B cell (primary cell): ENCODE results near the gene WDR70. TPM values are rescaled to one million over a fixed set of nuclear protein-coding genes. Genes with fewer than 3 reads are reported as not detected.

Experiments used
- ATAC-seq: fragments of 200-7000 bp; cut with Tn5 transposase; one replicate; pipeline ENCODE4 v1.10.0; 2021; ENCODE audit warnings: low read depth, mild to moderate bottlenecking, moderate number of reproducible peaks, moderate library complexity
- CTCF ChIA-PET: fragments of 350-600 bp; sonication (Branson Sonifier 250); formaldehyde crosslinking; loops from one replicate; lab custom pipeline; 2021; ENCODE audit warnings: antibody characterized with exemption, inconsistent platforms; lab: Charles Lee
- POLR2A ChIA-PET: fragments of 350-600 bp; sonication (Branson Sonifier 250); formaldehyde crosslinking; loops from one replicate; lab custom pipeline; 2021; ENCODE audit warnings: antibody characterized with exemption; lab: Charles Lee
- DNase-seq: peaks from one replicate; pipeline ENCODE4 v3.0.0; 2013
- H2AFZ ChIP-seq: 2 replicates; pipeline ENCODE4 v1.6.1; 2012; ENCODE audit warnings: mild to moderate bottlenecking, low read depth, low read length; ENCODE audit not compliant: insufficient read depth, poor library complexity, severe bottlenecking
- H3K27ac ChIP-seq, 2 donors: 1 replicate in 1 of 2; 2 replicates in 1 of 2; pipeline ENCODE4 v1.5.1; 2012 to 2013; ENCODE audit warnings: low read length in 2 of 2, mild to moderate bottlenecking in 2 of 2, moderate library complexity in 1 of 2
- H3K27me3 ChIP-seq, 4 experiments: fragments of 200-600 bp in 1 of 4; sonication (generic) in 1 of 4; replicated peaks in 1 of 4; 1 replicate in 2 of 4; 2 replicates in 2 of 4; pipeline versions ENCODE4 v1.6.1 to v1.7.0; 2013 to 2016; ENCODE audit warnings: low read length in 3 of 4, mild to moderate bottlenecking in 2 of 4, mixed read lengths in 1 of 4, moderate library complexity in 1 of 4; ENCODE audit not compliant: insufficient read depth in 4 of 4, control insufficient read depth in 3 of 4; ENCODE audit errors: control extremely low read depth in 1 of 4
- H3K36me3 ChIP-seq, 2 experiments: replicated peaks in 1 of 2; 1 replicate in 1 of 2; 2 replicates in 1 of 2; pipeline versions ENCODE4 v1.6.1 to v1.7.1; 2013; ENCODE audit warnings: low read length in 1 of 2; ENCODE audit not compliant: insufficient read depth in 2 of 2, control insufficient read depth in 1 of 2; ENCODE audit errors: control extremely low read depth in 1 of 2, extremely low read depth in 1 of 2
- H3K4me1 ChIP-seq, 2 donors: fragments of 200-600 bp in 1 of 2; sonication (generic) in 1 of 2; 1 replicate in 1 of 2; 2 replicates in 1 of 2; pipeline versions ENCODE4 v1.5.1 to v1.6.1; 2013 to 2017; ENCODE audit warnings: low read length in 2 of 2; ENCODE audit not compliant: control insufficient read depth in 2 of 2, insufficient read depth in 2 of 2
- H3K4me2 ChIP-seq: replicated peaks from 2 replicates; pipeline ENCODE3; 2012; ENCODE audit warnings: mild to moderate bottlenecking, low read depth, low read length; ENCODE audit not compliant: poor library complexity, severe bottlenecking
- H3K4me3 ChIP-seq, 5 experiments: fragments of 200-600 bp in 1 of 5; sonication (generic) in 1 of 5; 1 replicate in 3 of 5; 2 replicates in 2 of 5; pipeline versions ENCODE4 v1.5.1 to v1.7.0; 2011 to 2016; ENCODE audit warnings: low read length in 4 of 5, mild to moderate bottlenecking in 4 of 5, low read depth in 2 of 5, control low read depth in 1 of 5, moderate library complexity in 1 of 5; ENCODE audit not compliant: insufficient read depth in 1 of 5; ENCODE audit errors: control extremely low read depth in 1 of 5, extremely low read depth in 1 of 5
- H3K79me2 ChIP-seq: fragments of 200-600 bp; sonication (generic); one replicate; pipeline ENCODE4 v1.6.0; 2016; ENCODE audit warnings: low read length; ENCODE audit not compliant: control insufficient read depth, insufficient read depth
- H3K9ac ChIP-seq: fragments of 200-600 bp; sonication (generic); 2 replicates; pipeline ENCODE4 v1.6.1; 2017; ENCODE audit warnings: mild to moderate bottlenecking, low read length, moderate library complexity
- H3K9me3 ChIP-seq, 3 donors: one replicate each; pipeline versions ENCODE4 v1.6.1 to v1.7.1; 2013; ENCODE audit warnings: low read length in 2 of 3; ENCODE audit not compliant: control insufficient read depth in 2 of 3, insufficient read depth in 1 of 3; ENCODE audit errors: control extremely low read depth in 1 of 3
- H4K20me1 ChIP-seq: 2 replicates; pipeline ENCODE4 v1.6.0; 2012; ENCODE audit warnings: mild to moderate bottlenecking, low read length; ENCODE audit not compliant: insufficient read depth, control insufficient read depth, poor library complexity, severe bottlenecking
- H3K27ac Mint-ChIP-seq: one replicate; pipeline ENCODE4 v1.8.0; 2021; ENCODE audit warnings: mixed read lengths
- H3K27me3 Mint-ChIP-seq: one replicate; pipeline ENCODE4 v1.8.0; 2021; ENCODE audit warnings: mixed read lengths
- H3K4me1 Mint-ChIP-seq: one replicate; pipeline ENCODE4 v1.8.0; 2021; ENCODE audit warnings: mixed read lengths
- H3K4me3 Mint-ChIP-seq: one replicate; pipeline ENCODE4 v1.8.0; 2021; ENCODE audit warnings: mixed read lengths
- H3K9me3 Mint-ChIP-seq: one replicate; pipeline ENCODE4 v1.8.0; 2022; ENCODE audit warnings: mixed read lengths; ENCODE audit not compliant: insufficient read depth
- CTCF ChIP-seq: fragments of 200-600 bp; IDR thresholded peaks from one replicate; pipeline ENCODE4 v1.8.0; 2022; ENCODE audit warnings: antibody characterized with exemption, mild to moderate bottlenecking
- EZH2 ChIP-seq: IDR thresholded peaks from 2 replicates; pipeline ENCODE4 v1.6.1; 2012; ENCODE audit warnings: borderline replicate concordance, low read depth, mild to moderate bottlenecking, moderate library complexity, low read length; ENCODE audit not compliant: insufficient read depth, poor library complexity, severe bottlenecking
- WGBS: methylation state at CpG from one replicate; pipeline ENCODE4 v1.1.5; 2013; ENCODE audit warnings: missing lambda C conversion rate; ENCODE audit not compliant: insufficient coverage; 5-methylcytosine and 5-hydroxymethylcytosine counted together
- intact Hi-C: fragments of 100-400 bp; cut with micrococcal nuclease; formaldehyde crosslinking; loops from one replicate; pipeline ENCODE4 v1.10.0; 2022
- polyA plus RNA-seq: library from polyadenylated mRNA; depleted of rRNA; stranded (reverse); fragments of >200 nt; gene quantifications from 2 replicates; pipeline ENCODE4 v1.2.3, GENCODE V29; 2012
- total RNA-seq, 2 donors: library from RNA; stranded (reverse); fragments of 120-200 nt in 1 of 2; gene quantifications; 1 replicate in 1 of 2; 2 replicates in 1 of 2; pipeline versions ENCODE4 v1.2.3 to v1.2.4, GENCODE V29; 2013 to 2022

WDR70 gene
- total and polyA plus RNA-seq, 2 donors (not counting 1 experiment from before 2014, with no cell fraction given), result 12.8 to 46.8 TPM

GRCh38 chr5:37696190-37697021, 317.3 kb downstream of the WDR70 start:
- H3K4me3 Mint-ChIP-seq, result no peak overlapping the region
- H3K36me3 ChIP-seq, result peaks cover 0 to 7% of the 10 kb centered on the region in 2 experiments
- no peaks in the 10 kb centered on the region for H3K27me3 Mint-ChIP-seq
- no peak overlapping the region for H3K9ac ChIP-seq
- TF ChIP-seq EZH2, result no peak
- no peak for TF ChIP-seq CTCF
- peaks cover 7% of the 10 kb centered on the region for H3K9me3 Mint-ChIP-seq
- peaks cover 0 to 3% (median 0%) of the 10 kb centered on the region in 3 donors for H3K9me3 ChIP-seq
- no peaks in the 10 kb centered on the region for H3K79me2 ChIP-seq
- no peaks in the 10 kb centered on the region for H3K4me1 ChIP-seq
- H2AFZ ChIP-seq, result no peak overlapping the region
- ATAC-seq, result no peak
- H3K4me2 ChIP-seq, result no peak overlapping the region
- CTCF ChIA-PET, result no interaction called here
- H3K4me1 Mint-ChIP-seq, result no peaks in the 10 kb centered on the region
- no peak overlapping the region for H3K4me3 ChIP-seq
- intact Hi-C loops, result no loop called here
- H3K27me3 ChIP-seq, result no peaks in the 10 kb centered on the region
- no peaks in the 10 kb centered on the region for H4K20me1 ChIP-seq
- H3K27ac Mint-ChIP-seq, result no peak overlapping the region
- no peak for DNase-seq
- POLR2A ChIA-PET, result no interaction called here
- no CpG with 5 or more reads among the region's 5 CpGs for WGBS
- H3K27ac ChIP-seq, result no peak overlapping the region

GRCh38 chr5:37701868-37702267, 322.8 kb downstream of the WDR70 start:
- ATAC-seq (no peak), DNase-seq (no peak)
- no peaks in the 10 kb centered on the region for H3K27me3 Mint-ChIP-seq
- no peaks in the 10 kb centered on the region for H3K27me3 ChIP-seq
- H3K9me3 ChIP-seq, result no peaks in the 10 kb centered on the region
- H3K79me2 ChIP-seq, result no peaks in the 10 kb centered on the region
- POLR2A ChIA-PET, result no interaction called here
- no CpG with 5 or more reads among the region's 2 CpGs for WGBS
- H3K4me3 ChIP-seq, result no peak overlapping the region
- H3K27ac ChIP-seq, result no peak overlapping the region
- peaks cover 1 to 18% of the 10 kb centered on the region in 2 experiments for H3K36me3 ChIP-seq
- H3K9me3 Mint-ChIP-seq, result no peaks in the 10 kb centered on the region
- no peak overlapping the region for H3K9ac ChIP-seq
- no peak overlapping the region for H3K4me3 Mint-ChIP-seq
- no peak overlapping the region for H3K27ac Mint-ChIP-seq
- CTCF ChIA-PET, result interaction anchor here (0.7 kb wide), 1 partner anchor 18 kb away, joined by 3 read pairs; no protein-coding TSS in a partner anchor
- H4K20me1 ChIP-seq, result no peaks in the 10 kb centered on the region
- H3K4me2 ChIP-seq, result no peak overlapping the region
- intact Hi-C loops, result no loop called here
- H3K4me1 ChIP-seq, result no peaks in the 10 kb centered on the region
- TF ChIP-seq EZH2, result no peak
- TF ChIP-seq CTCF, result no peak
- no peak overlapping the region for H2AFZ ChIP-seq
- H3K4me1 Mint-ChIP-seq, result no peaks in the 10 kb centered on the region
